Caco-2 (cell line): ENCODE data around the gene GRB10. TPM values are rescaled to one million over a fixed set of nuclear protein-coding genes. Genes with fewer than 3 reads are reported as not detected.

Source experiments
- BruUV-seq: library from RNA; stranded (reverse); fragments of 400-500 nt; replicated peaks from 2 replicates; lab custom pipeline; 2021; lab: Mats Ljungman, UMichigan
- CTCF ChIA-PET: fragments of 300-600 bp; sonication (Branson Sonifier 250); formaldehyde crosslinking; loops from one replicate; lab custom pipeline; 2022; ENCODE audit warnings: antibody characterized with exemption; lab: Charles Lee
- POLR2A ChIA-PET: fragments of 300-600 bp; sonication (Branson Sonifier 250); formaldehyde crosslinking; loops from one replicate; lab custom pipeline; 2022; ENCODE audit warnings: antibody characterized with exemption; lab: Charles Lee
- DNase-seq, 2 experiments: peaks; one replicate each; pipeline versions ENCODE4 v3.0.0 to v3.0.0-alpha.2; 2020 to 2022
- H3K27me3 ChIP-seq: replicated peaks from 2 replicates; pipeline ENCODE4 v1.6.0; 2011; ENCODE audit warnings: low read length; ENCODE audit not compliant: control insufficient read depth, insufficient read depth
- H3K36me3 ChIP-seq: 2 replicates; pipeline ENCODE4 v1.5.1; 2011; ENCODE audit warnings: low read length; ENCODE audit not compliant: control insufficient read depth, insufficient read depth
- H3K4me1 ChIP-seq: fragments of 250-450 bp; sonication (Bioruptor Pico); 2 replicates; pipeline ENCODE4 v1.5.1; 2020; ENCODE audit warnings: mild to moderate bottlenecking
- H3K4me3 ChIP-seq: 2 replicates; pipeline ENCODE4 v1.5.1; 2011; ENCODE audit warnings: low read depth, mild to moderate bottlenecking, control low read depth, low read length
- H3K9me3 ChIP-seq: fragments of 250-450 bp; sonication (Bioruptor Pico); 2 replicates; pipeline ENCODE4 v1.5.1; 2020; ENCODE audit warnings: mild to moderate bottlenecking, moderate library complexity
- H3K27ac Mint-ChIP-seq: one replicate; pipeline ENCODE4 v1.8.0; 2022; ENCODE audit warnings: mixed read lengths; ENCODE audit not compliant: unreplicated experiment
- H3K27me3 Mint-ChIP-seq: one replicate; pipeline ENCODE4 v1.8.0; 2022; ENCODE audit warnings: mixed read lengths; ENCODE audit not compliant: insufficient read depth, unreplicated experiment
- H3K36me3 Mint-ChIP-seq: one replicate; pipeline ENCODE4 v1.8.0; 2022; ENCODE audit warnings: mild to moderate bottlenecking, mixed read lengths; ENCODE audit not compliant: insufficient read depth, unreplicated experiment
- H3K4me1 Mint-ChIP-seq: one replicate; pipeline ENCODE4 v1.8.0; 2022; ENCODE audit warnings: low read depth, mixed read lengths; ENCODE audit not compliant: unreplicated experiment
- H3K4me3 Mint-ChIP-seq: one replicate; pipeline ENCODE4 v1.8.0; 2022; ENCODE audit warnings: mild to moderate bottlenecking, moderate library complexity, mixed read lengths; ENCODE audit not compliant: unreplicated experiment
- H3K9me3 Mint-ChIP-seq: one replicate; pipeline ENCODE4 v1.8.0; 2022; ENCODE audit warnings: mixed read lengths; ENCODE audit not compliant: unreplicated experiment
- intact Hi-C: fragments of 100-400 bp; cut with micrococcal nuclease; formaldehyde crosslinking; loops from one replicate; pipeline ENCODE4 v1.10.0; 2022; ENCODE audit not compliant: unreplicated experiment
- total RNA-seq: library from RNA; stranded (reverse); gene quantifications from 2 replicates; pipeline ENCODE4 v1.2.3, GENCODE V29; 2022
- TF ChIP-seq, protein P1 (sequence below), 2 experiments: fragments of 200-600 bp in 1 of 2; IDR thresholded peaks; 1 replicate in 1 of 2; 2 replicates in 1 of 2; pipeline versions ENCODE4 v1.5.1 to v1.8.0; 2011 to 2022; ENCODE audit warnings: antibody characterized with exemption in 1 of 2, control low read depth in 1 of 2, inconsistent platforms in 1 of 2, low read depth in 1 of 2, low read length in 1 of 2, mild to moderate bottlenecking in 1 of 2, moderate library complexity in 1 of 2; ENCODE audit not compliant: insufficient read depth in 1 of 2, severe bottlenecking in 1 of 2, unreplicated experiment in 1 of 2

The GRB10 gene
- total RNA-seq, 1 experiment from 2014 or later: 79.3 TPM

DNA sequence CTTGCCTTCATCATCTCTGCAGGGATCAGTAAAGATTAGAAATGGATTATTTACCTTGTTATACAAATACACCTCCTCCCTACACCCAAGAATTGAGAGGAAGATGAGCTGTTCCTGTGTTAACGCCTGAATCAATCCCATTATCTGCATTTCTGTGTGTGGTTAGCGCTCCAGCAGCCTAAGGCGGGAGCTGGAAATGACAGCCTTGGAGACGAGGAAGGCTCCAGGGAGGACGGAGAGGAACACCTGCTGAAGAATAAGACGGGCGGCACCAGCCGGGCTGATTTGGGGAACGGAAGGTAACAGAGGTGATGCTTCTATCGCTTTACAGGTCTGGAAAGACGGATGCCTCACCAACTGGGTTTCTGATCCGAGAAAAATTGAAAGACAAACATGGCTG is 183.3 kb downstream of the GRB10 start:
- no peak overlapping the region for H3K4me3 Mint-ChIP-seq
- H3K27ac Mint-ChIP-seq: no peak overlapping the region
- no peaks in the 10 kb centered on the region for H3K27me3 Mint-ChIP-seq
- TF ChIP-seq, protein P1, sequence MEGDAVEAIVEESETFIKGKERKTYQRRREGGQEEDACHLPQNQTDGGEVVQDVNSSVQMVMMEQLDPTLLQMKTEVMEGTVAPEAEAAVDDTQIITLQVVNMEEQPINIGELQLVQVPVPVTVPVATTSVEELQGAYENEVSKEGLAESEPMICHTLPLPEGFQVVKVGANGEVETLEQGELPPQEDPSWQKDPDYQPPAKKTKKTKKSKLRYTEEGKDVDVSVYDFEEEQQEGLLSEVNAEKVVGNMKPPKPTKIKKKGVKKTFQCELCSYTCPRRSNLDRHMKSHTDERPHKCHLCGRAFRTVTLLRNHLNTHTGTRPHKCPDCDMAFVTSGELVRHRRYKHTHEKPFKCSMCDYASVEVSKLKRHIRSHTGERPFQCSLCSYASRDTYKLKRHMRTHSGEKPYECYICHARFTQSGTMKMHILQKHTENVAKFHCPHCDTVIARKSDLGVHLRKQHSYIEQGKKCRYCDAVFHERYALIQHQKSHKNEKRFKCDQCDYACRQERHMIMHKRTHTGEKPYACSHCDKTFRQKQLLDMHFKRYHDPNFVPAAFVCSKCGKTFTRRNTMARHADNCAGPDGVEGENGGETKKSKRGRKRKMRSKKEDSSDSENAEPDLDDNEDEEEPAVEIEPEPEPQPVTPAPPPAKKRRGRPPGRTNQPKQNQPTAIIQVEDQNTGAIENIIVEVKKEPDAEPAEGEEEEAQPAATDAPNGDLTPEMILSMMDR (IDR thresholded peaks at IDR 0.05; ENCODE audit: insufficient read depth in 1 of 2, low read depth in 1 of 2, low read length in 1 of 2, severe bottlenecking in 1 of 2, unreplicated experiment in 1 of 2): no peak
- H3K4me3 ChIP-seq: no peak overlapping the region
- no peaks in the 10 kb centered on the region for H3K4me1 ChIP-seq
- peaks cover 46% of the 10 kb centered on the region for H3K36me3 Mint-ChIP-seq
- H3K9me3 Mint-ChIP-seq: no peaks in the 10 kb centered on the region
- no TSS peak for BruUV-seq
- H3K9me3 ChIP-seq: no peaks in the 10 kb centered on the region
- POLR2A ChIA-PET: no interaction called here
- DNase-seq: no peak
- H3K27me3 ChIP-seq: no peaks in the 10 kb centered on the region
- H3K36me3 ChIP-seq: 0 out of 2 replicates have a peak, but pooled peaks cover 1% of the 10 kb centered on the region
- intact Hi-C loops: loop anchor here (5.0 kb wide), 1 partner anchor 132 kb away; no protein-coding TSS in a partner anchor
- CTCF ChIA-PET: no interaction called here
- H3K4me1 Mint-ChIP-seq: peaks cover 6% of the 10 kb centered on the region

DNA sequence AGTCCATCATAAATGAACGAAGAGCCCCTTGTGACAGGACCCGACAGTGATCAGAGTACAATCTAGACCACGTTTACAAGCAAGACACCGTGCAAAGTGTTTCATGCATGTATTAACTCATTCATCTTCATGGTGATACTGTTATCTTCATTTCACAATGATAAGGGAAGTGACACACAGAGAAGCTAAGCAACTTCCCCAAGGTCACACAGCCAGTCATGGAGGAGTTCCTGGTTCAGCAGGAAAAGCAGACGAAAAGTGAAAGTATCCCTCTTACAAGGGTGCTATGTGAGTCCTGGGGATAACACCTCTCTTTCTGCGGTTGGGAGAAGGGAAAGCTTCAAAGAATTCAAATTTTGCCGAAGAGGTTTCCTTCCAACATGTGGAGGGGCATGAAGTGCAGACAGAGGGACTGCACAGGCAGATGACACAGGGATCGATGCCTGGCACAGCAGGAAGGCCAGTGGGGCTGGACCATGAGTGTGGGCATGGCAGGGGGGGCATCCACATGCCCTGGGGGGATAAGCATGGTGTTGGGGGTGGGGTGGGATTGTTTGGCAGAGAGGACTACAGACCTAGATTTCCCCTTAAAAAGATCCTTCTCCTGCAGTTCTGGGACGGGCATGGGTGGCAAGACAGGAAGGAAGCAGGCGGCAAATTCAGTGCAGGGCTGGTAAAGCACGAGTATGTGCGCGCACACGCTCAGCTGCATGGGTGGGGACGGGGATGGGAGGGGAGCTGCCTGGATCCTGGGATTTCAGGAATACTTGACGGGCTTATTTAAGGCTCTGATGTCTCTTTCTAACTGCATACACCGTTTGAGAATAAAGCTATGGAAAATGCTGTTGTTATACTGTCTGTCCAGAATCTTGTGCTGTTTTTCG is 184.0 kb downstream of the GRB10 start:
- no peaks in the 10 kb centered on the region for H3K9me3 Mint-ChIP-seq
- H3K4me3 ChIP-seq: no peak overlapping the region
- no peaks in the 10 kb centered on the region for H3K27me3 Mint-ChIP-seq
- no peak overlapping the region for H3K4me3 Mint-ChIP-seq
- BruUV-seq: no TSS peak
- TF ChIP-seq, protein P1 (IDR thresholded peaks at IDR 0.05; ENCODE audit: insufficient read depth in 1 of 2, low read depth in 1 of 2, low read length in 1 of 2, severe bottlenecking in 1 of 2, unreplicated experiment in 1 of 2): no peak
- DNase-seq: no peak
- peaks cover 6% of the 10 kb centered on the region for H3K4me1 Mint-ChIP-seq
- H3K4me1 ChIP-seq: no peaks in the 10 kb centered on the region
- no peaks in the 10 kb centered on the region for H3K27me3 ChIP-seq
- intact Hi-C loops: loop anchor here (5.0 kb wide), 1 partner anchor 131 kb away; no protein-coding TSS in a partner anchor
- ChIA-PET CTCF (no interaction called here), POLR2A (no interaction called here)
- H3K36me3 ChIP-seq: 0 out of 2 replicates have a peak, but pooled peaks cover 1% of the 10 kb centered on the region
- H3K36me3 Mint-ChIP-seq: peaks cover 49% of the 10 kb centered on the region
- H3K9me3 ChIP-seq: no peaks in the 10 kb centered on the region
- H3K27ac Mint-ChIP-seq: no peak overlapping the region

DNA sequence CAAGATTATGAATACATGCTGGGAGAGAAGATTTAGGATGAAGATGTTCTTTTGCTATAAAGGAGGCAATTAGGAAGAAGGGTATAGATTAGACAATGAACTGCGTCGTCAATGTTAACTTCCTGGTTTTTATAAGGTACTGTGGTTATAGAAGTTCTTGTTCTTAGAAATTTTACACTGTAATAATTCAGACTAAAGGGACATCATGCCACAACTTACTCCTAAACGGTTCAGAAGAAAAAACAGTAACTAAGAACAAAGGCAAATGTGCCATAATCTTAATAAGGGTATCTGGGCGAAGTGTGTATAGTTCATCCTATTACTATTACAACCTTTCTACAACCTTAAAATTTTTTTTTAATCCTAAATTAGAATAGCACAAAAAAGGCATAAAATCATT is 186.2 kb downstream of the GRB10 start:
- BruUV-seq: no TSS peak
- no peak overlapping the region for H3K4me3 ChIP-seq
- Mint-ChIP-seq H3K4me3 (no peak overlapping the region), H3K27ac (no peak overlapping the region), H3K9me3 (no peaks in the 10 kb centered on the region), H3K27me3 (no peaks in the 10 kb centered on the region), H3K36me3 (peaks cover 55% of the 10 kb centered on the region), H3K4me1 (peaks cover 6% of the 10 kb centered on the region)
- no peaks in the 10 kb centered on the region for H3K9me3 ChIP-seq
- H3K4me1 ChIP-seq: no peaks in the 10 kb centered on the region
- TF ChIP-seq, protein P1 (IDR thresholded peaks at IDR 0.05; ENCODE audit: insufficient read depth in 1 of 2, low read depth in 1 of 2, low read length in 1 of 2, severe bottlenecking in 1 of 2, unreplicated experiment in 1 of 2): no peak
- peaks cover 1% of the 10 kb centered on the region; the same call in 1 of the 2 replicates for H3K36me3 ChIP-seq
- CTCF ChIA-PET: no interaction called here
- DNase-seq: no peak
- intact Hi-C loops: loop anchor here (5.0 kb wide), 1 partner anchor 129 kb away; no protein-coding TSS in a partner anchor
- POLR2A ChIA-PET: no interaction called here
- no peaks in the 10 kb centered on the region for H3K27me3 ChIP-seq
